Glutamatergic neuron (in vitro differentiated cells): ENCODE data around the gene PON1. TPM values are rescaled to one million over a fixed set of nuclear protein-coding genes. Genes with fewer than 3 reads are reported as not detected.

ENCODE experiments used
- DNase-seq: peaks from one replicate; pipeline ENCODE4 v3.0.0; 2022
- H3K27ac Mint-ChIP-seq: one replicate; pipeline ENCODE4 v1.8.0; 2020; ENCODE audit warnings: mild to moderate bottlenecking, mixed read lengths, inconsistent platforms; ENCODE audit not compliant: unreplicated experiment
- H3K27me3 Mint-ChIP-seq: one replicate; pipeline ENCODE4 v1.8.0; 2020; ENCODE audit warnings: mild to moderate bottlenecking, moderate library complexity, mixed read lengths, inconsistent platforms; ENCODE audit not compliant: unreplicated experiment
- H3K36me3 Mint-ChIP-seq: one replicate; pipeline ENCODE4 v1.8.0; 2020; ENCODE audit warnings: mild to moderate bottlenecking, mixed read lengths, inconsistent platforms; ENCODE audit not compliant: unreplicated experiment
- H3K4me1 Mint-ChIP-seq: one replicate; pipeline ENCODE4 v1.8.0; 2020; ENCODE audit warnings: mild to moderate bottlenecking, low read depth, mixed read lengths, inconsistent platforms; ENCODE audit not compliant: unreplicated experiment
- H3K4me3 Mint-ChIP-seq: one replicate; pipeline ENCODE4 v1.8.0; 2020; ENCODE audit warnings: mild to moderate bottlenecking, mixed read lengths, inconsistent platforms; ENCODE audit not compliant: unreplicated experiment
- H3K9me3 Mint-ChIP-seq: one replicate; pipeline ENCODE4 v1.8.0; 2020; ENCODE audit warnings: mild to moderate bottlenecking, moderate library complexity, mixed read lengths, inconsistent platforms; ENCODE audit not compliant: unreplicated experiment
- CTCF ChIP-seq: fragments of 200-600 bp; sonication (generic); IDR thresholded peaks from one replicate; pipeline ENCODE4 v1.5.0; 2021; ENCODE audit not compliant: partially characterized antibody, unreplicated experiment
- total RNA-seq: library from RNA; stranded (reverse); fragmentation: NEBNext Ultra II Directional; extraction: Animal tissue kit (Norgen Biotek cat#: 25700); gene quantifications from one replicate; pipeline ENCODE4 v1.2.1, GENCODE V29; 2021; ENCODE audit not compliant: unreplicated experiment

Gene PON1
- total RNA-seq, 1 donor from 2014 or later = 1.1 TPM

- peaks cover 2% of the 10 kb centered on the region for H3K27me3 Mint-ChIP-seq
- no peak overlapping the region for H3K27ac Mint-ChIP-seq
- peaks cover 2% of the 10 kb centered on the region for H3K9me3 Mint-ChIP-seq
- TF ChIP-seq CTCF = no peak
- H3K4me1 Mint-ChIP-seq = peaks cover 3% of the 10 kb centered on the region
- no peaks in the 10 kb centered on the region for H3K36me3 Mint-ChIP-seq
- H3K4me3 Mint-ChIP-seq = no peak overlapping the region
- DNase-seq = no peak
Observed at GRCh38 chr7:95290166-95290830, 34.0 kb downstream of the PON1 start.

- no peak for TF ChIP-seq CTCF
- no peak overlapping the region for H3K27ac Mint-ChIP-seq
Observed at GRCh38 chr7:95286096-95286495, 38.2 kb downstream of the PON1 start.

GRCh38 chr7:95279417-95279816, 44.9 kb downstream of the PON1 start:
- no peaks in the 10 kb centered on the region for H3K9me3 Mint-ChIP-seq
- H3K4me1 Mint-ChIP-seq = peaks cover 14% of the 10 kb centered on the region
- no peak for DNase-seq
- H3K27ac Mint-ChIP-seq = no peak overlapping the region
- no peaks in the 10 kb centered on the region for H3K27me3 Mint-ChIP-seq
- H3K4me3 Mint-ChIP-seq = no peak overlapping the region
- no peaks in the 10 kb centered on the region for H3K36me3 Mint-ChIP-seq
- no peak for TF ChIP-seq CTCF

More at GRCh38 chr7:95286096-95286495, 38.2 kb downstream of the PON1 start:
- Mint-ChIP-seq H3K4me1 (peaks cover 7% of the 10 kb centered on the region), H3K36me3 (no peaks in the 10 kb centered on the region), H3K9me3 (no peaks in the 10 kb centered on the region), H3K4me3 (no peak overlapping the region), H3K27me3 (no peaks in the 10 kb centered on the region)
- no peak for DNase-seq

- Mint-ChIP-seq H3K27me3 (no peaks in the 10 kb centered on the region), H3K4me1 (peaks cover 9% of the 10 kb centered on the region), H3K4me3 (no peak overlapping the region), H3K36me3 (no peaks in the 10 kb centered on the region), H3K27ac (no peak overlapping the region), H3K9me3 (no peaks in the 10 kb centered on the region)
- TF ChIP-seq CTCF = no peak
- DNase-seq = no peak
Observed at GRCh38 chr7:95276114-95276513, 48.2 kb downstream of the PON1 start.

GRCh38 chr7:95269640-95270039, 54.7 kb downstream of the PON1 start:
- H3K36me3 Mint-ChIP-seq = no peaks in the 10 kb centered on the region
- DNase-seq = no peak
- no peak for TF ChIP-seq CTCF
- H3K9me3 Mint-ChIP-seq = no peaks in the 10 kb centered on the region
- H3K27me3 Mint-ChIP-seq = no peaks in the 10 kb centered on the region
- no peak overlapping the region for H3K4me3 Mint-ChIP-seq
- H3K4me1 Mint-ChIP-seq = peaks cover 8% of the 10 kb centered on the region
- no peak overlapping the region for H3K27ac Mint-ChIP-seq
